GM21381 (cell line): ENCODE data around the gene ZNF516.

ENCODE experiments used
- ATAC-seq: cut with Tn5 transposase; IDR thresholded peaks from one replicate; pipeline ENCODE4 v1.9.1; 2021; ENCODE audit warnings: mild to moderate bottlenecking, moderate library complexity; ENCODE audit not compliant: unreplicated experiment

The ZNF516 gene

GRCh38 chr18:76402026-76402990 lies 92.7 kb downstream of the ZNF516 start:
- no peak for ATAC-seq

GRCh38 chr18:76401498-76401897 lies 93.5 kb downstream of the ZNF516 start:
- ATAC-seq, result no peak

DNA sequence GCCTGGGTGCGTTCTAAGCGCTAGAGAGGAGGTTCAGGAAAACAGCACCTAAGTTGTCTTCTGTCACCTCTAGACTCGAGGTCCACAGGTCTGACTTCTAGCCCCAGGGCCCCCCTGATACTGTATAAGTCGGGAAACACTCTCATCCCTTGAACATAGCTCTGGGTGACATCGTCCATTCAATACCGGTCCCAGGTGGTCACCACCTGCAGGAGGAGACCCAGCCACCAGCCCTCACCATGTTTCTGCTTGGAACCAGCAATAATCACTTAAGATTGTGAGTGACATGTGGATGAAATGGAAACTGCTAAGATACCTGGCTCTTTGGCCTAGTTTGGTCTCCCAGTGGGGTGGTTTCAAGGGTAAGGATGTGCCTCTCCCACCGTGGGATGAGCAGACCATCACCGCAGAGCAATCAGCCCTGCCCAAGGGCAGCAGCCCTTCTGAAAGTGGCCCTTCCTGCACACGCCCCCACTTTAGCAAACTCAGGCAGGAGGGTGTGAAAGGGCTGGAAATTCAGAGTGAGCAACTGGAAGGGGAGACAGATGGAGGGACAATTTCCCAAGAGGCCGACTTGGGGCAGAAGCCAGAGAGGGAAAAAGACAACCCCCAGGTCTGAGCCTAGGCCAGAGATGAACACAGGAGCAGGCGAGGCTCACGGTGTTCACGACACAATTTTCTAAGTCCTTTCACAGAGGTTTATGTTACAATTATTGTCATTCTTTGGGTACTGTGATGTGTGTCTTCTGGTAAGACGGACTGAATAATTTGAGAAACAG lies 95.2 kb downstream of the ZNF516 start:
- no peak for ATAC-seq

GRCh38 chr18:76398896-76399612 lies 96.0 kb downstream of the ZNF516 start:
- ATAC-seq, result peak; percentile 95

GRCh38 chr18:76398295-76398694 lies 96.7 kb downstream of the ZNF516 start:
- ATAC-seq, result no peak

DNA sequence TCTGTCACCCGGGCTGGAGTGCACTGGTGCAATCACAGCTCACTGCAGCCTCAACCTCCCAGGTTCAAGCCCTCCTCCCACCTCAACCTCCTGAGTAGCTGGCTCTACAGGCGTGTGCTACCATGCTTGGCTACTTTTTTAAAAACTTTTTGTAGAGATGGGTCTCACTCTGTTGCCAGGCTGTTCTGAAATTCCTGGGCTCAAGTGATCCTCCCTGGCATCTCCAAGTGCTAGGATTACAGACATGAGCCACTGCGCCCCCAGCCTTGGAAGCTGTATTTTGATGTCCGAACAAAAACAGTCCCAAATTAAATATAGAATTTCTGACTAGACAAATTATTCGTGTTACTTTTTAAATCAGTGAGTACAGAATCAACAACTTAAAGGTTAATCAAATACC lies 97.4 kb downstream of the ZNF516 start:
- ATAC-seq, result no peak

- no peak for ATAC-seq
Measured at GRCh38 chr18:76396792-76397191, 98.2 kb downstream of the ZNF516 start.

- no peak for ATAC-seq
Measured at GRCh38 chr18:76395609-76396008, 99.4 kb downstream of the ZNF516 start.

DNA sequence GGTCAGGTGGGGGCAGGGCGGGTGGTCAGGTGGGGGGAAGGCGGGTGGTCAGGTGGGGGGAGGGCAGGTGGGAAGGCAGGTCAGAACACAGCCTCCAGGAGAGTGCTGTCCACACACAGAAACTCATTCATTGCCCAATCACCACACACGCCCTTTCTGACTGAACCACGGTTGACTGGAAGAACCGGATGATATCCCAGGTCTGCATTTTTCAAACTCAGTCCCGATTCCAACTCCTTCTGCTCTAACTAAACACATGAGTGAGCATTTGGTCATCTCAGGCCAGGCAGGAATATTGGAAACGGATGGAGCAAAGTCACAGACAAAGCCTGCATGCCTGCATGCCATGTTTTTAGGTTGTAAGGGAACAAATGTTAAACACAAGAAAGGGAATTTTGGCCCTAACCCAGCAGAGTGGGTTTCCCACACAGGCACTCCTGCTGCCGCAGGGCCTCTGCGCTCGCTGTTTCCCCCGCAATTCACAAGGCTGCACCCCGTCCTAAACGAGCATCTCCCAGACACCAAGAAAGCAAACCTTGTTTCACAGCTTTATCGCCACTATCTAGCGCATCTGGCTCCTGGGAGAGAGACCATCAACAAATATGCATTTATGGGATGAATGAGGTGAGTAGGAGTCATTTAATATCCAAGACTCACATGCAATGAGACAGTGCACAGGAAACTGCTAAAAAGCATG lies 100.1 kb downstream of the ZNF516 start:
- no peak for ATAC-seq

DNA sequence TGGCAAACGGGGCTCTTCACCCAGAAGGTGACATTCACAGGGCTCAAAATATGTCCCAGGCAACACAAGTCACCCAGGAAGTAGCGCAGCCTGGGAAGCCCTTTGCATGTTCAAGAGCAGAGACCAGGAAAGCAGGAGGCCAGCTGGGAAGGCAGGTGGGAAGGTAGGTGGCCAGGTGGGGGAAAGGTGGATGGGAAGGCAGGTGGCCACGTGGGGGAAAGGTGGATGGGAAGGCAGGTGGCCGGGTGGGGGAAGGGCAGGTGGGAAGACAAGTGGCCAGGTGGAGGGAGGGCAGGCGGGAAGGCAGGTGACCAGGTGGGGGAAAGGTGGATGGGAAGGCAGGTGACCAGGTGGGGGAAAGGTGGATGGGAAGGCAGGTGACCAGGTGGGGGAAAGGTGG lies 102.7 kb downstream of the ZNF516 start:
- no peak for ATAC-seq

GRCh38 chr18:76391746-76392145 lies 103.3 kb downstream of the ZNF516 start:
- no peak for ATAC-seq

- ATAC-seq, result no peak
Measured at GRCh38 chr18:76391038-76391437, 104.0 kb downstream of the ZNF516 start.

DNA sequence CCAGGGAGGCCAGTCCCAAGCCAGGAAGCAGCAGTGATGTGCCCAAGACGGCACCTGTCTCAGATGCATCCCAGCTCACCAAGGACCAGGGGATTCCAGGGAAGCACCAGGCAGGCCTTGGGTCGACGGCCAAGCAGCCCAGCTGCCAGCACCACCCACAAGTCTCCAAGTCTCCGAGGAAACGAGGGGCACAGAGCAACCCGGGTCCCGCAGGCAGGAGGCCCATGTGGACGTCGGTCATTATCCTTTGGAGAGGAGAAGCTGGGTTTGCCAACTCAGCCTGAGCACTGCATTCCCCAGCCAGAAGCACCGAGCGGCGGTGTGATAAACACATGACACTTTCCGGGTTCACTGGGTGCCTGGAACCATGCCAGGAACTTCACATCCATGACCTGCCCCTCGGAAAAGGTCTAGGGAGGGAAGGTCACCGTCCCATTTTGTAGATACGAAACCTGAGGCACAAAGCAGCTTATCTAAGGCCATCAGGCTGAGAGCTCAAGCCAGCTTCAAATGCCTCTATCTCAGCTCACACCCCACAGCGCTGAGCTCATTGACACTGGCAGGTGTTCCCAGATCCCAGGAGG lies 104.5 kb downstream of the ZNF516 start:
- no peak for ATAC-seq

DNA sequence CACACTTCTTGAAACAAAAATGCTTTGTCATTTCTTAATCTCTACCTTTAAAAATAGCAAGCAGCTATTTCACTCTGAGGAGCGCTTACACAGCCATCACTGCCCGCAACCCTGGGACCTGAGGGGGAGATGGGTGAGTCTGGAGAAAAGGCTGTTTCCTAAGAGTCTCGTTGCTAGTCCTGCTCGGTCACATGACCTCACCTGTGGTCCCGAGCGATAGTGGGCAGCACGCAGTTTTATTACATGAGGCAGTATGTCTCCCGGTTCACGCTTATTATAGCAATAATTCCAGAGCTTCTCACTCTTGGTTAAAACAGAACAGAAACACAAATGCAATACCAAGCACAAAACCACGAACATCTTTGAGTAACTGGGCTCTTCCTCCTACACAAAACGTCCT lies 105.3 kb downstream of the ZNF516 start:
- ATAC-seq, result no peak

DNA sequence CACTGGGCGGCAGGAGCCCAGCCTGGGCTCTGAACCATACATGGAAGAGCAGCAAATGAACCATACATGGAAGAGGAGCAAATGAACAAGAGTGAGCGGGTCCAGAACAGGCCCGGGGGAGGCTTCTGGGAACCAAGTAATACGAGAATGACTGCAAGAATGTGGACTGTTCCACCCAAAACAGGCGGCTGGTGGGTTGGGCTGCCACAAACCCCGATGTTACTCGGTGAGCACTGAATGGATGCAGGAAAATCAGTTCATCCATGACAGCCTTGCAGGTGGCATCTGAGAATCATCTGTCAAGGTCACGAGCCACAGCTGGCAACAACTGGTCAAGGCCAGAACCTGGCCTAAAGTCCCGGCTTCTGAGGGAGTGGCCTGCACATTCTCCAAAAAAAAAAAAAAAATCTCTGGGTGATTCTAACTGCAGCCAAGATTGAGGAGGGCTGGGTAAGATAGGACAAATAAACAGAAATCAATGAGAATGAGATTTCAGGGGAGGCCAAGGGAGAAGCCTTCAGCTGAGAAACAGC lies 106.1 kb downstream of the ZNF516 start:
- ATAC-seq, result no peak

GRCh38 chr18:76388261-76388660 lies 106.8 kb downstream of the ZNF516 start:
- ATAC-seq, result no peak

- no peak for ATAC-seq
Measured at GRCh38 chr18:76387608-76388007, 107.4 kb downstream of the ZNF516 start.

- ATAC-seq, result no peak
Measured at GRCh38 chr18:76386886-76387285, 108.2 kb downstream of the ZNF516 start.

- no peak for ATAC-seq
Measured at GRCh38 chr18:76386071-76386470, 109.0 kb downstream of the ZNF516 start.

- no peak for ATAC-seq
Measured at GRCh38 chr18:76385681-76385975, 109.4 kb downstream of the ZNF516 start.
